Parathyroid adenoma (tissue), 2 donors: ENCODE measurements around the gene ZG16.
A peak's percentile ranks its signal among the peaks of the same experiment; 100 is the strongest.
"Not testable (repeated sequence)": the region's sequence is repeated elsewhere in the genome, so short reads cannot be mapped to it uniquely, and the experiment has no call there.

Experiments
- H2AFZ ChIP-seq: fragments of 300-600 bp; sonication (generic); one replicate; pipeline ENCODE4 v1.7.0; 2017; ENCODE audit warnings: antibody characterized with exemption, mild to moderate bottlenecking
- H3K27ac ChIP-seq: fragments of 300-600 bp; sonication (generic); one replicate; pipeline ENCODE4 v1.7.0; 2017
- H3K27me3 ChIP-seq: fragments of 300-600 bp; sonication (generic); one replicate; pipeline ENCODE4 v1.7.0; 2017; ENCODE audit warnings: low read length; ENCODE audit not compliant: control insufficient read depth, insufficient read depth
- H3K36me3 ChIP-seq: fragments of 300-600 bp; sonication (generic); one replicate; pipeline ENCODE4 v1.7.0; 2017; ENCODE audit warnings: low read length; ENCODE audit not compliant: control insufficient read depth, insufficient read depth
- H3K4me1 ChIP-seq: fragments of 300-600 bp; sonication (generic); one replicate; pipeline ENCODE4 v1.7.0; 2017; ENCODE audit warnings: control low read depth
- H3K4me2 ChIP-seq: fragments of 300-600 bp; sonication (generic); one replicate; pipeline ENCODE4 v1.7.0; 2017; ENCODE audit warnings: low read length
- H3K4me3 ChIP-seq: fragments of 300-600 bp; sonication (generic); one replicate; pipeline ENCODE4 v1.7.0; 2017; ENCODE audit warnings: low read depth, low read length
- H3K79me2 ChIP-seq: fragments of 300-600 bp; sonication (generic); one replicate; pipeline ENCODE4 v1.7.0; 2017; ENCODE audit warnings: control low read depth
- H3K9ac ChIP-seq: fragments of 300-600 bp; sonication (generic); one replicate; pipeline ENCODE4 v1.7.0; 2017; ENCODE audit warnings: mild to moderate bottlenecking
- H3K9me3 ChIP-seq: fragments of 300-600 bp; sonication (generic); one replicate; pipeline ENCODE4 v1.7.0; 2017; ENCODE audit warnings: low read length; ENCODE audit not compliant: control insufficient read depth
- CTCF ChIP-seq: fragments of 300-600 bp; sonication (generic); IDR thresholded peaks from one replicate; pipeline ENCODE4 v1.7.0; 2017; ENCODE audit warnings: antibody characterized with exemption, mild to moderate bottlenecking
- donor health status: primary hyperparathyroidism.

Gene ZG16

GRCh38 chr16:29753516-29753915 is 24.5 kb upstream of the ZG16 start:
- H3K9me3 ChIP-seq: no peaks in the 10 kb centered on the region
- no peaks in the 10 kb centered on the region for H3K79me2 ChIP-seq
- H3K4me2 ChIP-seq: no peak overlapping the region
- H3K27ac ChIP-seq: no peak overlapping the region
- H2AFZ ChIP-seq: no peak overlapping the region
- no peak for TF ChIP-seq CTCF
- H3K27me3 ChIP-seq: no peaks in the 10 kb centered on the region
- H3K4me1 ChIP-seq: peaks cover 19% of the 10 kb centered on the region
- no peak overlapping the region for H3K4me3 ChIP-seq
- H3K36me3 ChIP-seq: no peaks in the 10 kb centered on the region
- H3K9ac ChIP-seq: no peak overlapping the region

- no peaks in the 10 kb centered on the region for H3K79me2 ChIP-seq
Measured at GRCh38 chr16:29756654-29757053, 21.4 kb upstream of the ZG16 start.

GRCh38 chr16:29757086-29757485 is 21.0 kb upstream of the ZG16 start:
- not testable (repeated sequence) for H3K36me3 ChIP-seq, H3K9ac ChIP-seq, H3K4me2 ChIP-seq, H3K27me3 ChIP-seq, H3K79me2 ChIP-seq, H3K27ac ChIP-seq, H3K4me3 ChIP-seq, H3K9me3 ChIP-seq
- H2AFZ ChIP-seq: peak overlapping the region; percentile 74
- H3K4me1 ChIP-seq: peaks cover 29% of the 10 kb centered on the region

More at GRCh38 chr16:29756654-29757053, 21.4 kb upstream of the ZG16 start:
- H3K27me3 ChIP-seq: no peaks in the 10 kb centered on the region
- no peaks in the 10 kb centered on the region for H3K9me3 ChIP-seq
- H3K9ac ChIP-seq: no peak overlapping the region
- H3K4me2 ChIP-seq: no peak overlapping the region
- peak overlapping the region; percentile 25 for H3K27ac ChIP-seq
- peaks cover 27% of the 10 kb centered on the region for H3K4me1 ChIP-seq
- H2AFZ ChIP-seq: peak overlapping the region; percentile 24
- TF ChIP-seq CTCF: no peak
- no peak overlapping the region for H3K4me3 ChIP-seq
- no peaks in the 10 kb centered on the region for H3K36me3 ChIP-seq

- peak overlapping the region; percentile 63 for H3K27ac ChIP-seq
- H3K36me3 ChIP-seq: no peaks in the 10 kb centered on the region
- H3K9me3 ChIP-seq: no peaks in the 10 kb centered on the region
- no peak overlapping the region for H3K4me2 ChIP-seq
- no peak for TF ChIP-seq CTCF
- H3K9ac ChIP-seq: no peak overlapping the region
- peak overlapping the region; percentile 74 for H2AFZ ChIP-seq
- no peak overlapping the region for H3K4me3 ChIP-seq
- no peaks in the 10 kb centered on the region for H3K27me3 ChIP-seq
- no peaks in the 10 kb centered on the region for H3K79me2 ChIP-seq
- H3K4me1 ChIP-seq: peaks cover 30% of the 10 kb centered on the region
Measured at GRCh38 chr16:29757950-29758466, 20.0 kb upstream of the ZG16 start.

- Histone ChIP-seq H3K9ac (no peak overlapping the region), H3K36me3 (no peaks in the 10 kb centered on the region), H3K4me2 (peak overlapping the region; percentile 19), H3K79me2 (no peaks in the 10 kb centered on the region), H3K27me3 (no peaks in the 10 kb centered on the region), H3K9me3 (no peaks in the 10 kb centered on the region), H3K4me1 (peaks cover 31% of the 10 kb centered on the region), H3K27ac (peak overlapping the region; percentile 85), H2AFZ (peak overlapping the region; percentile 65), H3K4me3 (no peak overlapping the region)
- TF ChIP-seq CTCF: no peak
Measured at GRCh38 chr16:29760567-29761279, 17.3 kb upstream of the ZG16 start.

- H3K79me2 ChIP-seq, H3K4me3 ChIP-seq, H3K27me3 ChIP-seq, H3K9ac ChIP-seq, H3K9me3 ChIP-seq, H3K4me2 ChIP-seq, H3K36me3 ChIP-seq: not testable (repeated sequence)
- Histone ChIP-seq H3K4me1 (peaks cover 31% of the 10 kb centered on the region), H2AFZ (peak overlapping the region; percentile 65), H3K27ac (peak overlapping the region; percentile 85)
Measured at GRCh38 chr16:29761280-29761651, 16.8 kb upstream of the ZG16 start.
